GOT3 (cell line): Measurements from ENCODE around the gene PHACTR3.
"Not testable (repeated sequence)": the region's sequence is repeated elsewhere in the genome, so short reads cannot be mapped to it uniquely, and the experiment has no call there.

Source experiments
- DNase-seq: peaks from one replicate; lab custom pipeline; 2025; ENCODE audit warnings: mixed read lengths; lab: John Stamatoyannopoulos, UW

PHACTR3 gene

DNA sequence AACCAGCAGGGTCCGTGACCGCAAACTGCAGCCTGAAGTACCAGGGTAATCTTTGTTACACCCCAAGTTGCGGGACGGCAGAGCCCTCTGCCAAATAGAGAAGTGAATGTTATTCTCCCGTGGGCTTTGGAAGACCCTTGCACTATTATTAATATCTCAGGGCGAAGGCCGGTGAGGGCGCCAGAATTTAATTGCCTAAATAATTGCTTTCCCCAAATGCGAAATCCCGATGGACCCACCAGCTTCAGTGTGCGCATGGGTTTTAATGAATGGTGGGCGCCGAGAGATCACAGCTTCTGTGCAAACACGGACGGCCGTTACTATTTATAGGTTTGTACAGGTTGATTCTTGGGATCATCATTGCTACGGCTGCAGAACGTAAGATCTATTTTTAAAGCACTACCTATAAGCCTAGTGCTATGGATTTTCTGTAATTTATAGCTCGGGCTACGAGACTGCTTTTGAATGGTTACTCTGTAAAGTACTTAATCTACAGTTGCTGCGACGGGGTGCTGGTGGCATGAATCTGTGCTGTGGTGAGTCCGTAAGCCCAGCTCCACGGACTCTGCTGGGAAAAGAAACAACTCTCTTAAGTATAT, 15.2 kb upstream of the PHACTR3 start:
- no peak for DNase-seq

DNA sequence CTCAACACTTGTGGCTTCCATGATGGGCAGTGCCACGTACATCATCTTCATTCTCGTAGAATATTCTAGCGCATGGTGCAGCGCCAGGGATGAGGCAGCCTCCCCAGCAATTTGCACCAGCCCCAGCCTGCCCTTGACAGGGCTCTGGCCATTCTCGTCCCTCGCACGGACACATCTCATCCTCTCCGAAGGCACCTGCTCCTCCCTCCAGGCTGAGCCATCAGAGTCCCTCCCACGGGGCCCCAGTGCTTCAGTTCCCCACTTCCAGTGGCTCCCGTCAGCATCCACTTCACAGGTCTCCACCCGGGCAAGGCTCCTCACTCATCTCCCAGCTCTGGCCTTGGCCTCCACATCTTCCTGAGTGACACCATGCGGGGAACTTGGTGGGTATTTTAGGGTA, 13.3 kb upstream of the PHACTR3 start:
- no peak for DNase-seq

- DNase-seq = no peak
Measured at GRCh38 chr20:59596690-59597089, 7.7 kb upstream of the PHACTR3 start.

DNA sequence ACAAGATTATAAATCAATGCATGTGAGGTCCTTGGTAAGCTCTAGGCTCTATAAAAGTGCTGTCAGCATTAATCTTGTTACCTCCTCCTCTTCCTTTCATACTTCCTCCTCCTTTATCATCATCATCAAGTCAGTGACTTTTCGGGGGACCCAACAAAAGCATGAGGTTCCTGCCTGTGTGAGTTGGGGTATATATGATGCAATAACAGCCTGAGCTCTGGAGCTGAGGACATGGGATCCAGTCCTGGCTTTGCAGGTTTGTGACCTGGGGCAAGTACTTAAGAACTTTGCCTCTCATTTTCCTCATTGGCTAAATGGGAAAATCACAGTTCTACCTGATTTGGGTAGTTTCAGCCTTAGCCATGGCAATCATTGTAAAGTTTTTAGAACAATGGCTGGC, 7.1 kb upstream of the PHACTR3 start:
- DNase-seq = no peak

DNA sequence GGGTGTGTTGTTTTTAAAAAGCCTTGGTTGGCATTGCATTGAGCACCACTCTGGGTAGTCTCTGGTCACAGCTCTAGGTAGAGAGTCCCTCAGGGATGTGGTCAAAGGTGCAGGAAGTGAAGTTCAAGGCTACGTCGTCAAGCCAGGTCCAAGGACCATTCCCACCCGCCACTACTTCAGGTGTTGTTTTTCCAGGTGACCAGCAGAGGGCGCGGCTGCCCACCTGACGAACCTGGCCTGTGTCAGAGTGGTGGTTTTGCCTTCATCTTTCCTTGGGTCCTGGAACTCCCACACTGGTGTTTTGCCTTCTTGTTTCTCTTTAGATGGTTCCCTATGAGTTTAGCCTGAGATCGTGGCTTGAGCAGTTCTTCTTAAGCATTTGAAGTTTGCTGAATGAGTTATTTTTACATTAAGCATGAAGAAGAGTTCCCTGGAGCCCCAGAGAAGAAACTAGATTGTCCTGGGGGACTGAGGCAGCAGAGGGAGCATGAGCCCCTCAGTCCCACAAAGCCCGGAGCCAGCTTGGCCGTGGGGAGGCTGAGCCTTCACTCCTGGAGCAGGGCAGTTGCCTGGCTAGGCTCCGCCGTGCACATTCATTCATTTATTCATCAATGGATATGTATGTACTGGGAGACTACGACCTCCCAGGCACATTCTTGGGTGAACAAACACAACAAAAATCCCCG, 5.6 kb upstream of the PHACTR3 start:
- DNase-seq = no peak

DNA sequence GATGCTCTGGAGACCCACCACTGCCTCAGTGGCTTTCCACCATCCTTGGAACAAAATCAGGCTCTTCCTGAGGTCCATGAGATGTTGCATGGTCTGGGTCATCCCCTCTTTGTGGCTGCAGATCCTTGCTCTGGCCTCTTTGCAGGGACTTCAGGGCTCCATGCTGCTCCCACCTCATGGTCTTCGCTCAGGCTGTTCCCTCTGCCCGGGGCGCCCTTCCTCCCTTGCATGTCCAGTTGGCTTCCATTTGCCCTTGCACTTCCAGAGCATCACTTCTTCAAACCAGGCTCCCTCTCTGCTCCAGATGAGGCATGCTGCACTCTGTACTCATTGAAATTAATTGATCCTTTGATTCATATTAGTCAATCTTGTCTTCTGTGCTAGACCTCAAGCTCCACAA, 4.4 kb upstream of the PHACTR3 start:
- no peak for DNase-seq

DNA sequence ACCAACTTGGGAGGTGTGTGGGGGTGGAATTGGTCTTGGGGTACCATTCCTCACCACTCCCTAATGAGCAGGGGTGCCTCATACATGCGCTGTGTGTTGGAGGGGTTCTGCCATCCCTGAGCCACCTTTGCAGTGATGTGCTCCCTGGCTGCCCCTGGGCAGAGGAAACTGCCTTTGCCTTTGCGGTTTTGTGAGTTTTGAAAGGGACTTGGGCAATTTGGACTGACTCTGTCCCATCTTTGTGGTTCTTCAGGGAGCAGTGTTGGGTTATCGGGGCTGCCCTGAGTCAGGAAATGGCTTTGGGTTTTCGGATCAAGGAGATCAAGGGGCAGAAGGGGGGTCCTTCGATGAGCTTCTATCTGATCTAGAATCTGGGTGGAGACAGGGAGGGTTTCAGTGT, 3.9 kb upstream of the PHACTR3 start:
- no peak for DNase-seq

GRCh38 chr20:59602546-59603080, 1.7 kb upstream of the PHACTR3 start:
- no peak for DNase-seq

DNA sequence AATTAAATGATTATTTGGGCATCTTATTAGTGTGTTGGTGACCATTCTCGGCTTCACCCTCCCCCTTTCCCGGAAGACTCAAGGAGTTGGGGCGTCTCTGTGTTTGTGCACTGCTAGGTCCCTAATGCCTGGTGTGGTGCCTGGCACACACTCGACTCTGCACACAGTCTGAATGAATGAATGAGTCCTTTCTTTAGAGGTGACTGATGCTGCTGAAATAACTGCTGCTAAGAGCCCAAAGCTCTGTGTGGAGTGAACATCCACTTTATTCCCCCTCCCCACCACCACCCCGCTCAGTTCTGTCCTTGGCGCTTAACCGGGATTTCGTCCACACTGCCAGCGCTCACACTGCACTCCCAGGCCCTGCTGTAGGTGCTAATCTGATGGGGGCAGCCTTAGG, 1.2 kb upstream of the PHACTR3 start:
- DNase-seq = no peak

DNA sequence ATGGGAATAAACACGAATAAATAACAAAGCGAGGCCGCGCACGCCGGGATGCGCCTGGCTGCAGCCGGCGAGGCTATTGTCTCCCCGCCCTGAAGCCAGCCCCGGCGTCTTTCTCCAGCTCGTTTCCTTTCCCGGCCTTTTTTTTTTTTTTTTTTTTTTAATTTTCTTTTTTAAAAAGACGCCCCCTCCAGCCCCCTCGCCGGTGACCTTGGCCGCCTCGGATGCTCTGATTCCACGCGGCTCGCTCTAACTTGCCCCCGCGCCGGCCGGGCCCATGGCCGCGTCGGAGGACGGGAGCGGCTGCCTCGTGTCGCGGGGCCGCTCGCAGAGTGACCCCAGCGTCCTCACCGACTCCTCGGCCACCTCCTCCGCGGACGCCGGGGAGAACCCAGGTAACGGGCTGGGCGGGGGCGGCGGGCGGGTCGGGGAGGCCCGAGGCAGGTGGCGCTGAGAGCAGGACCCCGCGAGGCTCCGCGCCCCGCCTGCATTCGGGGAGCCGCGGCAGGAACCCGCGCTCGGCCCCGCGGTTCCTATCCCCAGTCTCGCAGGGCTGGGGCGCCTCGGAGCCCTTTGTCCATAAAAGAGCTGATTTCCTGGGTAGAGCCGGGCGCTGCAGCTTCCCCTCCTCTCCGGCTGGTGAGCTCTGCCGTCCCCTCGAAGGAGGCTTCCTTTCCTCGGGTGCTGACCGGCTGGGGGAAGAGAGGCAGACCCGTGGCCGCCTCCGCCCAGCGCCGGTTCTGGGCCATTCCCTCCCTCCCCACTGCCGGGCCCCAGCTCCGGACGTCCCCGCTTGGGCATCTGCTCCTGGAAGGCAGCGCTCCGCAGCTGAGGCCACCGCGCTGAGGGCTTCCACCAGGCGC, 631 bp downstream of the PHACTR3 start:
- no peak for DNase-seq

- no peak for DNase-seq
Measured at GRCh38 chr20:59605601-59606364, 1.4 kb downstream of the PHACTR3 start.

DNA sequence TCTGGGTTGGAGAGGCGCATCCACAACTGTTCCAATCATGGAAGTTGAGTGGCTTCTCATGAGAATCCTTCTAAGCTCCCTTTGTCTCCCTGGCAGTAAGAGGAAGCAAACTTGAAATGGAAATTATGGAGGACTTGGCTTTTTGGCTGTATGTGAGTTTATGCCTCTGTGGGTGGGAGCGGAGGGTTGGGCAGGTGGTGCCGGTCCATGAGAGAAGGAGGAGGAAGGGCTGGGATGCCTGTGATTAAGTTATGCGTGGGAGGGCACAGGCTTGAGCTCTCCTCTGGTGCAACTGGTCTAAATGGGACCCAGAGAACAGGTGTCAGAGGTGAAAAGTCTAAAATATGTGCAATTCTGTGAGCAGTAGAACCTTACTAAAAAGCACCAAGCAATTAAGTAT, 2.2 kb downstream of the PHACTR3 start:
- no peak for DNase-seq

DNA sequence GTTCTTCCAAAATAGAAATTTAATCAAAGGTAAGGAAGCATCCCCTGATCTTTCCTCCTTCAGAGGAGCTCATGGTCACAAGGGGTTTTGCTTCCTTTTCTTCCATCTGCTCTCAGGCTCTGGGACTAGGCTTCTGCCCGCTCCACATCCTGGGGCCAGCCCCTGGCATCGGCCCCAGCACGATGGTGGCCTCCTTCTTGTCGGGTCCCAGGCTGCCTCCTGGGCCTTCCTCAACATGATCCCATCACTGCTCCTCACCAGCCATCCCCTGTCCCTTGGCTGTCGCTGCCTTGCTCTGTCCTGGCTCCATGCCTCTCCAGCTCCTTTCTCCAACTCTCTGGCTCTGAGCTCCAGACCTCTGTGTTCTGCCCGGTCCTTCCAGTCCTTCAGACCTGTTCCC, 4.1 kb downstream of the PHACTR3 start:
- DNase-seq = no peak

DNA sequence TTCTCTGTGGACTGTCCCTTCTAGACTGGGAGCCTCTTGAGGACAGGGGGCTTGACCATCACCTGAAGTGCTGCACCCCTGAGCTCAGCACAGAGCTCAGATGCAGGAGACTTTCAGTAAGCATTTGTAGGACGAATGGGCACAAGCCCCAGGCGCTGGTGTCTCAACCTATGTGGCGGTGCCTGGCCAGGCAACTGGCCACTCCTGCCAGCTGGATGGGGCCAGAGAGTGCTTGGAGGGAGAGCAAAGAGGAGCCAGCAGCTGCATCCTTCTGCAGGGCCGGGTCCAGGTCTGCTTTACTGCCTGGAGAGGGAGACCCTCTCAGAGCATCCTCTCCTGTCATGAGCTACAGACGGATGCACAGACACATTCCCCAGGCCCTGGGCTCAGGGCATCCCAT, 4.5 kb downstream of the PHACTR3 start:
- DNase-seq = no peak

DNA sequence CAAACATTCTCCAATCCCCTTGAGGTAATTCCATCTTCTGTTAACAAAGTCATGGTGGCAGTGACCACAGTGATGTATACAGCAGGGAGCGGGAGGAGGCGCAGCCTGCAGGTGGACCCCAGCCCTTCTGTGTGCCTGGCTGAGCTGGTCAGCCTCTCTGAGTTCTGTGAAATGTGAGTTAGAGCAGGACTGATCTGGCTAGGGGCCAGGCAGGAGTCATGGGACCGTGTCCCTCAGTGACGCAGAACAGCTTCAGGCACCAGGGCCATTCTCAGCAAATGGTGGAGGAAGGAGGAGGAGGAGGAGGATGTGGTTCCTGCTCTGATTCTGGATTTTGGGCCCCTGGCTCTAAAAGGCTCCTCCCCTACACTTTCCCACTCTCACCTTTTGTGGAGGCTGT, 6.9 kb downstream of the PHACTR3 start:
- DNase-seq = no peak

- DNase-seq = no peak
Measured at GRCh38 chr20:59613861-59614260, 9.5 kb downstream of the PHACTR3 start.

- no peak for DNase-seq
Measured at GRCh38 chr20:59614714-59615113, 10.4 kb downstream of the PHACTR3 start.

- no peak for DNase-seq
Measured at GRCh38 chr20:59616306-59616705, 12.0 kb downstream of the PHACTR3 start.

- DNase-seq = no peak
Measured at GRCh38 chr20:59617221-59617620, 12.9 kb downstream of the PHACTR3 start.

GRCh38 chr20:59618131-59618530, 13.8 kb downstream of the PHACTR3 start:
- DNase-seq = no peak

DNA sequence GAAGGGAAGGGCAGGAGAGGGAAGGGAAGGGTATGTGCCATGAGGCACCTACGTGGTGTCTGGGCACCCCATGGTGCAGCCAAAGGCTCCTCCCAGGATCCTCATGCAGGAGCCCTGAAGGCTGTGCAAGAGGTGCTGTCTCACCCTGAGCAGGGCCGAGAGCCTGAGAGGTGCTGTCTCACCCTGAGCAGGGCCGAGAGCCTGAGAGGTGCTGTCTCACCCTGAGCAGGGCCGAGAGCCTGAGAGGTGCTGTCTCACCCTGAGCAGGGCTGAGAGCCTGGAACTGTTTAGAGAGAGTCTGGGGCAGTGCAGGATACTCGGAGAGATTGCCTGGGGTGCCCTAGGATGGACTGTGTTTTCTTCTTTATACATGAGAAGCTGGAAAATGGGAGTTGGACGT, 14.2 kb downstream of the PHACTR3 start:
- not testable (repeated sequence) for DNase-seq

DNA sequence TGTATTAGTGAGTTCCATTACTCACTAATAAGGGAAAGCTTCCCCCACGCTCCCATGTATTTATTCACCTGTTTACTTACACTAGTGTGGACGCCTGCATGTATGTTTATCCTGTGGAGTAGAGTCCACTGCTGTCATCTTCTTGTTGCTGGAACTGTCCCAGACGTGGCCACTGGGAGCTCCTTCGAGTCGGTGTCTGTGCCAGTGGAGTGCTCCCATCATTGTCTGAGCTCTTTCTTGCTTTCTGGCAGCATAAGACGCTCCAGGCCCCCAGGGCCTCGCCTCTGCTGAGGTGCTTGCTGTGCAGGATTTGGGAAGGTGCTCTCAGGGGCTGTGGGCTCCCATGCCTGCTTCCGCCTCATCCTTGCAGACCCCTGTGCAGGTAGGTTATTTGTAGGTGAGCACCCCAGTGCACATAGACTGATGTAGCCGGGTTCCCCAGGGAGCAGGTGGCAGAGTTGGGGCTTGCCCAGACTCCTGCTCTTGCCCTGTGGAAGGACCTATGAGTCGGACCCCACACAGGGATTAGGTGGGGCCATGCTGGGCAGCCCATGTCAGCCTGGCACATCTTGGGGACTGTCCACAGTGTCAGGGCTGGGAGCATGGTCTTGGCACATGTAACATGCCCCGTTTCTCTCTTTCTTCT, 16.6 kb downstream of the PHACTR3 start:
- no peak for DNase-seq
